NCI-H187 treated with DMSO at 0.1 percent for 48 hours (cell line): ENCODE data around the gene HECTD4.

Source experiments
- DNase-seq: peaks from one replicate; lab custom pipeline; 2025; lab: John Stamatoyannopoulos, UW

HECTD4 gene

DNA sequence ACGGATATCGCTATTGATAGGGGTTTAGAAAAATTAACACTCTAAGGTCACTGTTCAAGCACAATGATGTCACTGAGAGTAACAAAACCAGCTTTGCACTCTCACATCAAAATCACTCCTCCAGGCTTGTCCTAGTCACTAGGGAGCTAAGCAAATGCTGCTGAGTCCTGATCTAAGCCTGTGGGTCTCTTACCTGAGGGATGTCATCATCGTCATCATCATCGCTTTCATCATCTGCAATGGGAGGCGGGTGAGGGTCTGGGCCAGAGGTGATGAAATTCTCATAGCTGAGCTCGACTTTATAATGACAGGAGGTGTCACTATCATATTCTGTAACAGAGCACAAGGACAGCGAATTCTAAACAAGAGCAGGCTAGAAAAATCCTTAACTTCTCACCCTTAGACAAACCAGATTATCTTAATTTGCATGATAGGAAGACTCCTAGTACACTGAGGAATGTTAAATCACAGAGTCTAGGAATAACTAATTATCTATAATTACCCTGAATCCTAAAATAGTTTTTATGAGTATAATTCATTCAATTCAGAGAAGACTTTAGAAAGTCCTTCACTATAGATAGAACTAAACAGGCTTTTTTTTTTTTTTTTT is 173.8 kb downstream of the HECTD4 start:
- DNase-seq, result no peak

DNA sequence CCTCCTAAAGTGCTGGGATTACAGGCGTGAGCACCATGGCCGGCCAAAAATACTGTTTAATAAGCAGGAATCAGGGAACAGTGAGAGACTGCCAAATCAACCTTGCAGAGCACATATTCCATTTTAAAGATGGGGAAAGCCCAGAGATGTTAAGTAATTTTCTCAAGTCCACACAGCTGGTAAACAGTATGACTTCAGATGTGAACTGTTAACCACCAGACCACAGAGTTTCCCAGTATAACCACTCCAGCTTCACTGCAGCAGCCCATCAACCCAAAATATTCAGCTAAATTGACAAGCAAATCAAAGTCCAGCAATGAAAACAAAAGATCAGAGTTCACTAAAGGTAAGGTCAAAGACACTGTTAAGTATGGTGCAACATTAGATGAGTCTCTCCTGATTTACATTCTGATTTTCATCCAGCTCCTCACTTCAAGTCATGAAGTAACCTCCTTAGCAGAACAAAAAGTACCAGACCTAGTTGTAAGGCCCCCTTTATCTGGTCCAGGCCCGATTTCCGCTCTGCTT is 174.8 kb downstream of the HECTD4 start:
- no peak for DNase-seq

DNA sequence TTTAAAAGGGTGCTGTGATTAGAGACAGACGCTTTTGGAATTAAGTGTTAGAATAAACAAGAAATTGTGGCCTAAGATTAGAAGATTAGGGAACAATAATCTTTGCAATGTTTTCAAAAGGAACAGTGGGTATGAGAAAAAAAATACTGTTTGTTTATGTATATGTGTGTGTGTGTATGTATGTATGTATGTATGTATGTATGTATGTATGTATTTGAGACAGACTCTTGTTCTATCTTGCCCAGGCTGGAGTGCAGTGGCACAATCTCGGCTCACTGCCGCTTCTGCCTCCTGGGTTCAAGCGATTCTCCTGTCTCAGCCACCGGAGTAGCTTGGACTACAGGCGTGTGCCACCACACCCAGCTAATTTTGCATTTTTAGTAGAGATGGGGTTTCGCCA is 175.3 kb downstream of the HECTD4 start:
- DNase-seq, result no peak

DNA sequence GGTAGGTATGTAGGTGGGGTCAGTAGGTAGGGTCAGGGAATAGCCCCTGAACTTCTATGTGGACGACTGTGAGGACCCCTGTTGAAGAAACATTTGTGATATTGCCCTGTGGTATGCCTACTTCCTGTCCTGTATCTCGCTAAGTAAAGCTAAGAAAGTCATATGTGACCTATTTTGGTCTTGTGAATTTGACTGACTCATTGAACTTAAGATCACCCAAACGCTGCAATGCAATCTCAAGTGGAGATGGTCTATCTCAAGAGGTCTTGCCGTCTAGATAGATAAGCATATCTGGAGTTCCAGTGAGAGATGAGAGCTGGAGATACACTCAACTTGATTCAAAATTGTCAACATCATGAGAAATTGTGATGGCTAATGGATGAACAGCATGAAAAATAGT is 183.1 kb downstream of the HECTD4 start:
- DNase-seq, result no peak

DNA sequence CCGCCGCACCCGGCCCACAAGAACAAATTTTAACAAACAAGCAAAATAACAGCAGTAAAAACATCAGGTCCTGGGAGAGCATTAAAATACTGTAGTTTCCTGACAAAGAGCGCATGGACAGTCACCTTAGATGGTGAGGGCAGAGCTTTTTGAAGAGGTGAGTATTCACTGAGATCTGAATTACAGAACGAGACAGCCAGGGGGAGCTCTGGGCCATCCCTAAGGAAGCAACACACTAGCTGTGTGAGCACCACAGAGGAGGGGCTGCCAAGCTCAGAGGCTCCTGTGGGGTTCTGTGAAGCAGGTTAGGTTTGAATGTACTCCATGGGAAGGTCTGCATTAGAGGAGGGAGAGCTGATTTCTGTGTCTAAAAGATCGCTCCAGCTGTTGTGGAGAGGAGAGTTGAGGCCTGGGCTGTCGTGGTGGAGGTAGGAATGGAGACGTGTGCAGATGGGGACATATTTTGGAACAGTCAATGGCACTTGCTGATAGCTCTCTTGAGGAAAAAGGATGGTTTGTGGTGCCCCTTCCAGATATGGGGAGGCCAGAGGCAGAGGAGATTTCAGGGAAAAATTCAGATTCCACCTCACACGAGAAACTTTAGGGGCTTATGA is 184.0 kb downstream of the HECTD4 start:
- DNase-seq, result no peak

DNA sequence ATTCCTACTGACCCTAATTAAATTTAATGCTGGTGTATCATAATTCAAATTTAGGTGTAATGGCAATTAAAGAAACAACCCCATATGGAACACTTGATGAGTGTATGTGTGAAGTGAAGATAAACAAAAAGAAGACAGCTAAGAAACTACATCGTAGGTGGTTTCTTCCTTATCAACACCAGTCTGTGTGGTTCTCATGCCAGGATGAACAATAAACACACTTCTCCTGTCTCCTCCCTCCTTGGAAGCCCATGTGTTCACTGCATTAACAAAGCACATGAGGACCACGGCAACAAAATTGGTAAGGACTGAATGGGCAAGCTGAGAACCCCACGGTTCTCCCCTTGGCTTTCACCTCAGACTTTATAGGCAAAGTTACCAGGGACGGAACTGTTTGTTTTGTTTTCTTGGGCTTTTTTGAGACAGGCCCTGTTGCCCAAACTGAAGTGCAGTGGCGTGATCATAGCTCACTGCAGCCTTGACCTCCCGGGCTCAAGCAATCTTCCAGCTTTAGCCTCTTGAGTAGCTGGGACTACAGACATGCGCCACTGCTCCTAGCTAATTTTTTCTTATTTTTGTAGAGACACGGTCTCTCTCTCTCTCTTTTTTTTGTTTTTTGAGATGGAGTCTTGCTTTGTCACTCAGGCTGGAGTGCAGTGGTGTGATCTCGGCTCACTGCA is 185.9 kb downstream of the HECTD4 start:
- no peak for DNase-seq

DNA sequence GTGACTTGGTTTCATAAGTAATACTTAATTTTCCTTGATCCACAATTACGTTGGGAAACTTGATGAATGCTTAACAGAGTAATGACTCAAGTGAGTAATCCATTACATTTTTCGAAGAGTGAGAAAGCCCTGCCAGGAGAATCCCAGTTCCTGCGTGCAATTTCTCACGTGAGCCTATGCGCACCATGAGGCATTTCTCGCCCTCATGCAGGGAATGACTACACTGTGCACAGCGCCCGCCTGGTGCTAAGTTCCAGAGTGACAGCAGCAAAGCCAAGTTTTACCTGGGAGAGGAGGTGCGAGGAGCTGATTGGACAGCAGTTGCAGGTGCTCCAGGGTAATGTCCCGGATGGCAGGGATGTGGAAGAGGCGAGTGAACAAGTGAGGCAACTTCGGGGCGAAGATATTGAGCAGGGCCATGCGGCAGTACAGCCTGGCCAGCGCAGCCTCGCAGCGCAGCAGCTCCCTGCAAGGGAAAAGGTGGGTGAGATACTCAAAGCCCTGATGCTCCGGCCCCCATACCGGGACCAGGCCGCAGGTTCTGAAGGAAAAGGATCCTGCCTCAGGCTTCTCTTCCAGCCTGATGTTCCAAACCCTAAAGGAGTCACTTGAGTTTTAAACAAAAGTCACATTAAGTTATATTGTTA is 187.5 kb downstream of the HECTD4 start:
- no peak for DNase-seq

DNA sequence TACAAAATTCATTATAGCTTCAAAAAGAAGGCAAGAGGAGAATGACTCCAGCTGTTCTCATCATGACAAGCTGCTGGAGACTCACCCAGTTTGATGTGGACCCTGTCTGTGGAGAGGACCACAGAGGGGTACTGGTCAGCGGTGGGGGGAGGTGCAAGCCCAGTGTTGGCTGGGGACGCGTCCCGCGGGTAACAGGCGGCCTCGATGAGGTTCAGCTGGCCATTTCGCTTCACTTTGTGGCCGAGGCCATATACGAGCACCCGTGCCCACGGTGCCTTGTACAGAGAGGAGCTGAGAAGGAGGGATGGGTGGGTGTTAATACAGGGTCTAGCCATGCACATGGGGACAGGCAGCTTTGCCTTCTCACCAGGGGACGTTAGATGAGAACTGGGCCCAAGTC is 189.8 kb downstream of the HECTD4 start:
- no peak for DNase-seq

DNA sequence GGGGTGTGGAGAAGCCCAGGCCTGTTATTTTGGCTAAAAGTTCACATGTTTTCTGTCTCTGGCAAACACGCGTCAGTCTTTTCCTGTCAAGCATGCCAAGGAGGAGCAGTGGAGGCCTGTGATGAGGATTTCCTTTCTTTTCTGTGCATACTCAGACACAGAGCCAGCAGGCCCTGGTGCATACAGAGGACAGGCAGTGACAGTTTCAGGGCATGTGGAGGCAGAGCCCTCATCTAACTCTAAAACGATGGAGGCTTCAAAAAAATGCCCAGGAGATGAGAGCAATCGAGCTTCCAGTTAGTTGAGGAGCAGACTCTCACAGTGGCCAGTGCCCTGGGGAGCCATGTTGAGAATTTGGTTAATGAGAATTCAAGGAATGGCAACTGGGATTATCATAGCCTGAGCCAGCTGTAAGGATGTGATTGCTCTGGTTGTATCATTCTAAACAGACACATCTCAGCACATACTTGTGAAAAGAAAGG is 190.3 kb downstream of the HECTD4 start:
- no peak for DNase-seq

DNA sequence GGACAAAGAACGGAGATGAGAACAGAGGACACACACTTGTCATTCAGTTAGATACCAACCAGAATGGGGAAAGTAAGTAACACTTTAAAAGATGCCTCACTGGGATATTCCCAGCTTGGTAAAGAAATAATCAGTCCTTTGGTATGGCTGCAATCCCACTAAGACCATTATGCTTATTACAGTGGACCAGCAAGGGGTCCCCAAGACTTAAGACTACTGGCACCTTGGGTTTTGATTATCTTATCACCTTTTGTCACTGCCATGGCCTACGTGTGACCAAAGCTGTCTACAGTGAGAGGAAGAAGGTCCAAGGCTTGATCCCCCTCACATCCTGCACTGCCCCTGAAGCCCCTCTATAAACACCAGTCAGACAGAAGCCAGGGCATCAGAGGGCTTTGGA is 191.0 kb downstream of the HECTD4 start:
- DNase-seq, result no peak

DNA sequence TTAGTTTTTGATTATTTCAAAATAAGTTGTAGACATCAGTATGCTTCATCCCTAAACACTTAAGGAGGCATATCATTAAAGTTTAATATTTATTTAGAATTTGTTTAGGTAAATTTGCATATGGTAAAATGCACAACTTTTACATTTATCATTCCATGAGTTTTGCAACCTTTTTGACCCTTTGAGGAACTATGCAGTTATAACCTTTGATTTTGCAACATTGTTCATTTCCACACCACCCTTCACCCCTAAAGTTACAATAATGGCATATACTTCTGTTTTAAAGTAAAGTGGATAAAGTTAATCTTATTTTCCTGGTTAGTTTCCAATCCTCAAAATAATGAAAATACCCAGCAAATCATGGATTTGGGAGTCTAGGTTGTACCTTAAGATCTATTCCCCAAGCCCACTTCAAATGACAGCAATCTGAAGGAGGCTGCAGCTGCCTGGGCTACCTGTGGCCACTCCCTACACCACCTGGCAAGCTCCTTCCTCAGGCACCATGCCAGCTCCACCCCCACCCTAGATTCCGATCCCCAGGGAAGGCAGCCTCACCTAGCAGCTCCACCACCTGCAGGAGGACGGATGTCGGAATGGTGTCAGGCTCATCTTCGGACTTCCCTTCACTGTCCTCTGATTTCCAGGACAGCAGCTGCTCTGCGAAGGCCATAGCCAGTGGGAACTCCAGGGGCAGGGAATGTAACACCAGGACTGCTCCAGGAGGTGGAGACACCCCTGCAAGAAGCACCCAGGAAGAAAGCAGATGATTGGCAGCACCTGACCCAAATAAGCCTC is 191.8 kb downstream of the HECTD4 start:
- DNase-seq, result peak; percentile 70

DNA sequence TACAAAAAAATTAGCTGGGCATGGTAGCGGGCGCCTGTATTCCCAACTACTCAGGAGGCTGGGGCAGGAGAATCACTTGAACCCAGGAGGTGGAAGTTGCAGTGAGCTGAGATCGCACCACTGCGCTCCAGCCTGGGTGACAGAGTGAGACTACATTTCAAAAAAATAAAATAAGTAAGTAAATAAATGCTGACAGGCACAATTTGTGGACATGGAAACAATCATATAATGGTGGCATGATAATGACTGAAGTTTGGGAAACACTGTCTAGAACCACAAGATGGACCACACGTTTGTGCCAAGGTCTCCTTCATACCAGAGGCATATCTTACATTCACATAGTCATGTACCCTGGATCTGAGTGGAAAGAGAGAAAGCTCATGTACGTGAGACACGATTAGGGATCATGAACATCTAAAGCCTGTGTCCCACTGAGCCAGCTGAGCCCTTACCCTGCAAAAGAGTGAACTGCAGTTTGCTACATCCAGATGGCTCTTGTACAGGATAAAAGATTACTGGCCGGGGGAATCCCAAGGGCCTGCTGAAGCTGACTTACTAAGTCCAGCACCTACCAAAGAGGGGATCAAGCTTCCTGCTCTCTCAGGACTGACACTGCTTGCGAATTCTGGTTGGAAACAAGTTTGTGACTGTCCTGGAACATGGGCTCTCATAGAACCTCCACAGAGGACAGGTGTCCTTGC is 194.0 kb downstream of the HECTD4 start:
- DNase-seq, result no peak

DNA sequence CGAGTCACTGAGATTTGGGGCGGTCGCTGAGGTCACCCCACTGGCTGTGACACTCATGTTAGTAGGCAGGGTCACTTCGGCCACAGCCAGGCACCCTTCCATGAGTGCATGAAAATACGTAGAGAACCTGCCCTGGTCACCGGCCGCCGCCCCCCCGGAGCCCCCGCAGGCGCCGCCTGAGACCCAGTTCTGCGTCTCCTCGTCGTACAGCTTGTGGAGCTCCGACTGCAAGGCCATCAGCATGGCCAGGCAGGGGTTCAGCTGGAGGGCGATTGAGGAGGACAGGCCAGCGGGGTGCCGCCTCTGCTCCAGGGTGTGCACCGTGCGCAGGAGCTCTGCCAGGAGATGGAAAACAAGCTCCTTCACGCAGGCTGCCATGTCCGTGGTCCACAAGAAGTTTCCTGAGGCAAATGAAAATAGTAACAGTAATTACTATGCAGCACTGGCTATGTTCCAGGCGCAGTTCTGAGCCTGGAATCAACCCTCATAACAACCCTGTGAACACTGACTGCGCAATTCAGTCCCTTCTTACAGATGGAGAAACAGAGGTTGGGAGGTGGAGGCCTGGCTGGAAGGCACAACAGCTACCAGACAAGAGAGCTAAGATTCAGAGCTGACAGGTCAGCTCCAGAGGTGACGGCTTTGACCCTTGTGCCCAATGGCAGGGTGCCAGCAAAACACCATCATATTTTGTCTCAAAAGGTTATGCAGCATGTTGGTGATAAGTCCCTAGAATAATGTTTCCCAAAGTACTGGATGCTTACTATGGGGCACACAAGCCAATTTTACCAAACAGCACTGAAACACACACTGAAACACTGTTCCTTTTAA is 196.9 kb downstream of the HECTD4 start:
- no peak for DNase-seq

DNA sequence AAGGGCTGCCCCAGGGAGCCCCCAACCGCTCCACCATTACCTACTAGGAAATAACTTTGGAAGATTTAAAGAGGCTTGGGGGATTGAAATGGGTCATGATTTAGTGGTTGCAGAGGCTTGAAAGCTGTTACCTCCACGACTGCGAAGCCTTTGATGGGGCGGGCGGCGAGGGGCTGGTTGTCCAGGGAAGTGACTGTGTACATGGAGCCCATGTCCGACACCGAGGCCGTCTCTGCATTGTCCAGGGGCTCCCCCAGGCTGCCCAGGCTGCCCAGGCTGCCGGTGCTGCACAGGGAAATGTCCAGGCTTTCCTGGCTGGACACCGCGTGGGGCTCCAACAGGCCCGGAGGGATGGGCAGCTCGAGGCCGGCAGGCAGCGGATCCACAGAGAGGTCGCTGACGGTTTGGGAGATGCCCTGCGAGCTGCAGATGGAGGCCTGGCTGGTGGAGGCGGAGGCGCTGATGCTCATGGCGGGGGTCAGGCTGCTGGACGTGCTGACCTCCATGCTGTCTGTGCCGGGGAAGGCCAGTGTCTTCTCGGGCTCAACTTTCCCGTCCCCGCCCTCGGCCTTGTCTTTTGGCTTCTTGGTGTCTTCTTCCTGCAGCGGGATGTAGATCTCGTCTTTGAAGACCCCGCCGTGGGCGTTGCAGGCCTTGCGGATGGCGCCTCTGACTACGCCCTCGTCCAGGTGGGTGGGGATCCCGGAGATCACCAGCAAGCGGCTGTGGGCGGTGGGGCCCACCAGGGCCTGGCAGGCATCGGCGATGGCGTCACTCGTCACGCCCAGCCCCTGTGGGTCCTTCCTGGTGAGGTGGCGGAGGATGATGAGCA is 198.0 kb downstream of the HECTD4 start:
- no peak for DNase-seq

DNA sequence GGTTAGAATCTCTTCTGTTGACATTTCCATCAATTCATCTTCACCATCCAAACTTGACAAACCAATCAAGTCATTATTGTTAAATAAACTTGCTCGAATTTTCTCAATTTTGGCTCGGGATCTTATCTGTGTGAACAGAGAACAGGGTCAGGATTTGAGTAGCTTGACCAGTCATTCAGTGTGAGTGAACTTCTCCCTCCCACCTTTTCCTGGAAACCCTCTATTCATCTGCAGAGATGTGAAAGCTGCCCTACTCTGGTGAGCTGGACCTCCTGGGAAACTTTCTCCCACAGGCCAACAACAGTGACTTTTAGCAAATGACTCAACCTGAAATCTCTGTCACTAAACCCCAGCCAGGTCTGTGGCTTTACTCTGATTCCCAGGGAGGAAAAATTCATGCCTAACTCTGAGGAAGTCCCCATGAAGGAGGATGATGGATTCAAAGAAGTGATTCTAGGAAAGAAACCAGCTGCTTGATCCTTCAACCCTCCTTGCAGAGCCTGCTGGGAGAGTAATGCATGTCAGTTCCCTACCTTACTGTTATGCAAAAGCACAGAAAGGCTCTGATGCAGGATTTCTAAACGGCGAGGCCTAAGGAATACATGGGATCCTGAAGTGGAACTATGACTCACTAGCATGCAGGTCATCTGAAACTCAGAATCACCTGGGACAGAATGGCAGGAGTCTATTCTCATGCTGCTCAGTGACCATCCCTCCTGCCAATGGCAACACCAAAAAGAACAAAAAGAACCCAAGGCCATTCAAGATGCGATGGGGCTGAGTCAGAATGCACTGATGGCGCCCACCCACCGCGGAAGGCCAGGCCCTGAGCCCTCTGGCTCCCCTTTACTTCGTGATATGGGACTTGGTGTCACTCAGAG is 198.8 kb downstream of the HECTD4 start:
- DNase-seq, result no peak

DNA sequence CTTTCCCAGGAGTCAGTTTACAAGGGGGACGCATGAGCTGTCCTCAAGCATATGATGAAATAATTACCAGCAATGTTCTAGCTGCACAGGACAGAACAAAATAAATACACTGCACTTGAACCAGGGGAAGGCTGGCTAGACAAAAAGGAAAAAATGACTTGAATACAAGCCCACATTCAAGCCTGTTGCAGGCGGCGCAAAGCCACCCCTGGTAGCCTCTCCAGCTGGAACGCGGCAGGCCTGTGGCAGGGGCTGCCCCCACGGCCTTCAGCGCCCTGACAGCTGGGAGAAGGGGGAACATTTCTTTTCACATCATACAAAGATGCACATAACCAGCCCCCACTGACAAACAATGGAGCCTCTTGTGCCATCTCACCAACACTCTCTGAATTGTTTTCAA is 199.7 kb downstream of the HECTD4 start:
- no peak for DNase-seq

DNA sequence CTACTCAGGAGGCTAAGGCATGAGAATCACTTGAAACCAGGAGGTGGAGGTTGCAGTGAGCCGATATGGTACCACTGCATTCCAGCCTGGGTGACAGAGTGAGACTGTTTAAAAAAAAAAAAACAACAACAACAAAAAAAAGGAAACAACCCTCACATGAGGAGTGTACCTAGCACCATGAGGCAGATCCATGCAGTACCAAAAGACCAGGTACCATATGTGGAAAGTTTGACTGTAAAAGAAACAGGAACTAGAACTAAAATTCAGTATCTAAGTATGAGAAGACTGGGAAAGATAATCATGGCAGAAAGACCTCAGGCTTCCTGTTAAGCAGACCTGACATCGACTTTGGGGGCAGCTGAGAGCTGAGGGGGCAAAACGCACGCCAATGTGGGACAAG is 201.8 kb downstream of the HECTD4 start:
- no peak for DNase-seq

DNA sequence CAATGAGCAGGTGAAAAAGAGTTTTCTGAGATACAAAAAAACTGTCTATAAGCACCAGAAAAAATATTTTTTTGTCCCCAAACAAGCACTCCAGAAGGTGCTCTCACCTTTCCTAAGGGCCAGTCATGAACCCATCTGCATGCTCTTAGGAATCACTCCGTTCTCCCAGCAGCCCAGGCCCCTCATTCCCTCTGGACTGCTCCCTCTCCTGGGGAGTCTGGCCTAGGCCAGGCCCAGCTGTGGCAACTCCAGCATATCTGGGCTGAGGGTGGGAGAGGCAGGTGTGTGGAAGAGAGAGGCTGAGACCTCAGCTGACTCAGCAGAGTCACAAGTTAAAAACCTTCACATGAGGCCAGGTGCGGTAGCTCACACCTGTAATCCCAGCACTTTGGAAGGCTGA is 202.3 kb downstream of the HECTD4 start:
- DNase-seq, result no peak

DNA sequence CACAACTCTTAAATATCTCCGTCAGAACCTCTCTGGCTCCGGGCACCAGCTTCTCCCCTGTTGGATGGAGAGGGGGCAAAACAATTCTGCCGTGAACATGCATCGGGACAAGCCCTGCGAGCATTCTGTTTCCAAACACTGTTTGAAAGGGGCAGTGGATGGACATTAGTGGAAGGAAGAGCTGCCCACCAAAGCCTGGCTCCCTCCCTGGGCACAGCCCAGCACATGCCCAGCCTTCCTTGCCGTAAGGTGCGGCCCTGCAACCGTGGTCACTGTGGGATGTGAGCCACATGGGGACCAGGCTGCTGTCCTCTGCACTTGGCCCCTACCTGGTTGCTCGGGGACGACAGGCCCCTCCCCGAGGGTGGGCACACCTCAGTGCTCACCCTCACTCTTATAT is 202.9 kb downstream of the HECTD4 start:
- DNase-seq, result no peak
